NB4 (cell line): ENCODE data around the gene ERFL.

Source experiments
- DNase-seq: peaks from one replicate; pipeline ENCODE4 v3.0.0; 2010; ENCODE audit warnings: low read depth
- H3K4me3 ChIP-seq: one replicate; pipeline ENCODE4 v1.5.1; 2011; ENCODE audit warnings: mild to moderate bottlenecking, low read depth, low read length, moderate library complexity
- CTCF ChIP-seq: IDR thresholded peaks from one replicate; pipeline ENCODE4 v1.5.1; 2012; ENCODE audit warnings: low read depth, low read length
- MAX ChIP-seq: IDR thresholded peaks from 2 replicates; pipeline ENCODE4 v1.6.1; 2011; ENCODE audit warnings: low read depth, low read length
- MYC ChIP-seq: IDR thresholded peaks from 2 replicates; pipeline ENCODE4 v1.6.1; 2011; ENCODE audit warnings: low read depth, low read length
- POLR2A ChIP-seq: IDR thresholded peaks from 2 replicates; pipeline ENCODE4 v1.6.1; 2011; ENCODE audit warnings: mild to moderate bottlenecking; ENCODE audit not compliant: insufficient read length; ENCODE audit errors: extremely low read depth

ERFL gene

GRCh38 chr19:41864374-41864773 lies 63.9 kb downstream of the ERFL start:
- H3K4me3 ChIP-seq = peak overlapping the region; percentile 32
- no peak for DNase-seq
- no peak for TF ChIP-seq MAX
- no peak for TF ChIP-seq CTCF
- no peak for TF ChIP-seq POLR2A
- no peak for TF ChIP-seq MYC

- peak; percentile 59 for DNase-seq
- H3K4me3 ChIP-seq = peak overlapping the region; percentile 97
Measured at GRCh38 chr19:41863209-41863931, 64.9 kb downstream of the ERFL start.

GRCh38 chr19:41862445-41862986 lies 65.7 kb downstream of the ERFL start:
- H3K4me3 ChIP-seq = peak overlapping the region; percentile 97
- TF ChIP-seq MYC (no peak), POLR2A (no peak), MAX (no peak), CTCF (no peak)

More at GRCh38 chr19:41863209-41863931, 64.9 kb downstream of the ERFL start:
- TF ChIP-seq MAX = no peak

GRCh38 chr19:41861846-41862245 lies 66.4 kb downstream of the ERFL start:
- H3K4me3 ChIP-seq = peak overlapping the region; percentile 97
- TF ChIP-seq MAX = no peak
- TF ChIP-seq CTCF = no peak
- no peak for TF ChIP-seq MYC
- no peak for TF ChIP-seq POLR2A
- DNase-seq = no peak

More at GRCh38 chr19:41862445-41862986, 65.7 kb downstream of the ERFL start:
- no peak for DNase-seq

- DNase-seq = no peak
Measured at GRCh38 chr19:41861116-41861768, 67.0 kb downstream of the ERFL start.

More at GRCh38 chr19:41861116-41861768, 67.0 kb downstream of the ERFL start:
- TF ChIP-seq POLR2A = no peak
- TF ChIP-seq MYC = no peak
- TF ChIP-seq MAX = no peak
- no peak for TF ChIP-seq CTCF
- H3K4me3 ChIP-seq = peak overlapping the region; percentile 97
